Activated CD4-positive, alpha-beta T cell treated with anti-CD3 and anti-CD28 coated beads, Interleukin-2, amount 50 U/mL, for 4 hours (primary cell): ENCODE results near the gene IL10RA.

Experiments
- DNase-seq, 2 experiments: peaks; one replicate each; pipeline ENCODE4 v3.0.0-alpha.2; 2020

The IL10RA gene

DNA sequence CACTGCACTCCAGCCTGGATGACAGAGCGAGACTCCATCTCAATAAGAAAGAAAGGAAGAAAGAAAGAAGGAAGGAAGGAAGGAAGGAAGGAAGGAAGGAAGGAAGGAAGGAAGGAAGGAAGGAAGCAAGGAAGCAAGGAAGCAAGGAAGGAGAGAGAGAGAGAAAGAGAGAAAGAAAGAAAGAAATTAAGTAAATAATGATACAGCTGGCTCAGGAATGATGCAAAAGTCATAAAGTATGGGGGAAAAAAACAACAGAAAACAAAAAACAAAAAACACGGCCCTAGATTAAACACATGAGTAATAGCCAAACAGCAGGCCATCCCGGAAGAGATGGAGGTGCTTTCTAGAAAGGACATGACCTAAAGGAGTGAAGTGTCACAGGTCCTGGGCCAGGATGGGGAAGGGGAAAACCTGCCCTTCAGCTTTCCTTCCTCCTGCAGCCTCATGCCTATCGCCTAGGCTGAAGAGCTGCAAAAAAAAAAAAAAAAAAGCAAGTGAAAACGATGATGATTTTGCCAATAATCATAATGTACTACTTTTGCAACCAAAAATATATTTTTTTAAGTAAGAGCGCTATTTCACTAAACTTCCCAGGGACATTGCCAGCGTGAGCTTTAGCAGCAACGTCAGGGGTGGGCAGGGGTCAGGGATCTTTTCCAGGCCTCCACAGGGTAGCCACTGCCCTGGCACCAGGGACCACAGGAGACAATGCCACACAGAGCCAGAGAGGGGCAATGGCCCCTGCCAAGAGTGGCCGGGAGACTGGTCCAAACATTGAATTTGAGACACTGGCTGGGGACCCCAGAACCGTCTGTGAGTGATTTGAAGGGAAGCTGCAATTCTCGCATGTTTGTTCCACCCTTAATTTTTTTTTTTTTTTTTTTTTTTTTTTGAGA lies 62.5 kb downstream of the IL10RA start:
- no peak for DNase-seq

DNA sequence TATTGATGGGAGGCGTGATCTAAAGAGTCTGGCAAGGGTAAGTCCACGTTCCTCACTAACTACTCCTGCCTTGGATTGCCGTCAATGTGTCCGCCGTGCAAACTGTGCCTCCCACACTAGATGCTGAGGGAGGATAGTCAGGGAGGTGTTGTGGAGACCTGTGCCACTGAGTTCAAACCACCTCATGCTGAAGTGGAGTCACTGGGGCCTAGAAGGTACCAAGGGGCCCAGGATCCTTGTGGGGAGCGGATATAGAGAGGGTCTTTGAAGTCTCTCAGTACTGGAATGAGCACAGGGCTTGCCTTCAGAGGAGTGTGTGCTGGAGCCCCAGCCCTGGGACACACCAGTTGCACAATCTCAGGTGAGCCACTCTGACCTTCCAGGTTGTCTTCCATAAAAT lies 63.6 kb downstream of the IL10RA start:
- no peak for DNase-seq

DNA sequence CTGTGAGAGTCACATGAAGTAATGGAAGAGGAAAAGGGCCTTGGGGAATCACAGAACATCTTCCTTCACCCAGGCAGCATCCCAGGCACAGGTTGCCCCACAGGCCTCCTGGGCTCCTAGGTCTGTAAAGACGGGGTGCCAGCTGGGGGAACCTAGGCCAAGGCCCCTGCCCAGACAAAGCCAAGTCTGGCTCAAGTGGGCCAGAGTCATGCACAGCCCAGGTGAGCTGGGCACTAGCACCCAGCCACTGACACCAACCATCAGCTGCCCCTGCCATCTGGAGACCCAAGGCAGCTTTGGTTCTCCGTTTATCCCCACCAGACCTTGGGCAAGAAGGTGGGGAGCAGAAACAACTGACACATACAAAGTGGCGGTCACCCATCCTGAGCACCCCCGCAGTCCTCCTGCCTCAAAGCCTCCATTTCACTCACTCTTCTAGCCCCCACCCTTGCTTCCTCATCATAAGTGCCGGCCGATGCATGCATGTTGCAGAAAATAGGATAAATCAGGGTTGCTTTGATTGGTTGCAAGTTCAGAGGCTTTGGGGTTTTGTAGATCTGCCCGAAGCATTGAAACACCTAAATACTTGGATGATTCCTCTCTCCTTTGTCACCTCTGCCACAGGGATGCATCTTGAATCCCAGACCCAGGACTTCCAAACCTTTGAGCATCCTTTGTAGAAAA lies 64.2 kb downstream of the IL10RA start:
- DNase-seq: no peak
